Caco-2 (cell line): Measurements from ENCODE around the gene EEF2. TPM values are rescaled to one million over a fixed set of nuclear protein-coding genes. Genes with fewer than 3 reads are reported as not detected.

Source experiments
- BruUV-seq: library from RNA; stranded (reverse); fragments of 400-500 nt; replicated peaks from 2 replicates; lab custom pipeline; 2021; lab: Mats Ljungman, UMichigan
- CTCF ChIA-PET: fragments of 300-600 bp; sonication (Branson Sonifier 250); formaldehyde crosslinking; loops from one replicate; lab custom pipeline; 2022; ENCODE audit warnings: antibody characterized with exemption; lab: Charles Lee
- POLR2A ChIA-PET: fragments of 300-600 bp; sonication (Branson Sonifier 250); formaldehyde crosslinking; loops from one replicate; lab custom pipeline; 2022; ENCODE audit warnings: antibody characterized with exemption; lab: Charles Lee
- DNase-seq, 2 experiments: peaks; one replicate each; pipeline versions ENCODE4 v3.0.0 to v3.0.0-alpha.2; 2020 to 2022
- H3K27me3 ChIP-seq: replicated peaks from 2 replicates; pipeline ENCODE4 v1.6.0; 2011; ENCODE audit warnings: low read length; ENCODE audit not compliant: control insufficient read depth, insufficient read depth
- H3K36me3 ChIP-seq: 2 replicates; pipeline ENCODE4 v1.5.1; 2011; ENCODE audit warnings: low read length; ENCODE audit not compliant: control insufficient read depth, insufficient read depth
- H3K4me1 ChIP-seq: fragments of 250-450 bp; sonication (Bioruptor Pico); 2 replicates; pipeline ENCODE4 v1.5.1; 2020; ENCODE audit warnings: mild to moderate bottlenecking
- H3K4me3 ChIP-seq: 2 replicates; pipeline ENCODE4 v1.5.1; 2011; ENCODE audit warnings: low read depth, mild to moderate bottlenecking, control low read depth, low read length
- H3K9me3 ChIP-seq: fragments of 250-450 bp; sonication (Bioruptor Pico); 2 replicates; pipeline ENCODE4 v1.5.1; 2020; ENCODE audit warnings: mild to moderate bottlenecking, moderate library complexity
- H3K27ac Mint-ChIP-seq: one replicate; pipeline ENCODE4 v1.8.0; 2022; ENCODE audit warnings: mixed read lengths; ENCODE audit not compliant: unreplicated experiment
- H3K27me3 Mint-ChIP-seq: one replicate; pipeline ENCODE4 v1.8.0; 2022; ENCODE audit warnings: mixed read lengths; ENCODE audit not compliant: insufficient read depth, unreplicated experiment
- H3K36me3 Mint-ChIP-seq: one replicate; pipeline ENCODE4 v1.8.0; 2022; ENCODE audit warnings: mild to moderate bottlenecking, mixed read lengths; ENCODE audit not compliant: insufficient read depth, unreplicated experiment
- H3K4me1 Mint-ChIP-seq: one replicate; pipeline ENCODE4 v1.8.0; 2022; ENCODE audit warnings: low read depth, mixed read lengths; ENCODE audit not compliant: unreplicated experiment
- H3K4me3 Mint-ChIP-seq: one replicate; pipeline ENCODE4 v1.8.0; 2022; ENCODE audit warnings: mild to moderate bottlenecking, moderate library complexity, mixed read lengths; ENCODE audit not compliant: unreplicated experiment
- H3K9me3 Mint-ChIP-seq: one replicate; pipeline ENCODE4 v1.8.0; 2022; ENCODE audit warnings: mixed read lengths; ENCODE audit not compliant: unreplicated experiment
- CTCF ChIP-seq, 2 experiments: fragments of 200-600 bp in 1 of 2; IDR thresholded peaks; 1 replicate in 1 of 2; 2 replicates in 1 of 2; pipeline versions ENCODE4 v1.5.1 to v1.8.0; 2011 to 2022; ENCODE audit warnings: antibody characterized with exemption in 1 of 2, control low read depth in 1 of 2, inconsistent platforms in 1 of 2, low read depth in 1 of 2, low read length in 1 of 2, mild to moderate bottlenecking in 1 of 2, moderate library complexity in 1 of 2; ENCODE audit not compliant: insufficient read depth in 1 of 2, severe bottlenecking in 1 of 2, unreplicated experiment in 1 of 2
- intact Hi-C: fragments of 100-400 bp; cut with micrococcal nuclease; formaldehyde crosslinking; loops from one replicate; pipeline ENCODE4 v1.10.0; 2022; ENCODE audit not compliant: unreplicated experiment
- total RNA-seq: library from RNA; stranded (reverse); gene quantifications from 2 replicates; pipeline ENCODE4 v1.2.3, GENCODE V29; 2022

EEF2 gene
- total RNA-seq, 1 experiment from 2014 or later = 2,157 TPM

DNA sequence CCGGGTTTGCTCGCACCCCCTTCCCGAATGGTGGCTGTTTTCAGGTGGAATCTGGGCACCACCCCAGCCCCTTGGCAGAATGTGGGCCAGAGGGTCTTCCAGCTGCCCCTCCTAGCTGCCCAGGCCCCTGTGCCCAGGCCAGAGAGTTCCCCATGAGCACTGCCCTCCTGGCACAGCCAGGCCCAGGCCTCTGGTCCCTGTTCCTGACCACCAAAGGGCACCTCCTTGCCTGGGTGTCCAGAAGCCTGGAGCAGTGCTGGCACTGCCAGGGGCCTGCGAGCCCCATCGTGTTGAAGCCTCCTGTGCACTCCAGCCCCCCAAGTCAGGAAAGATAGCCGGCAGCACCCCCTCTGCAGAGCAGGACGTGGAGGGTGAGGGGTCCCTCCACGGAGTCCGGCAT, 45.7 kb upstream of the EEF2 start:
- H3K27me3 ChIP-seq = no peaks in the 10 kb centered on the region
- H3K4me3 ChIP-seq = no peak overlapping the region
- no peak for TF ChIP-seq CTCF (IDR thresholded peaks at IDR 0.05; ENCODE audit: insufficient read depth in 1 of 2, low read depth in 1 of 2, low read length in 1 of 2, severe bottlenecking in 1 of 2, unreplicated experiment in 1 of 2)
- DNase-seq = no peak
- Mint-ChIP-seq H3K36me3 (peaks cover 36% of the 10 kb centered on the region), H3K4me1 (no peaks in the 10 kb centered on the region), H3K27me3 (no peaks in the 10 kb centered on the region), H3K9me3 (no peaks in the 10 kb centered on the region), H3K27ac (no peak overlapping the region), H3K4me3 (no peak overlapping the region)
- ChIA-PET CTCF (no interaction called here), POLR2A (no interaction called here)
- intact Hi-C loops = no loop called here
- no peaks in the 10 kb centered on the region for H3K9me3 ChIP-seq
- H3K36me3 ChIP-seq = peaks cover 2% of the 10 kb centered on the region
- BruUV-seq = no TSS peak
- H3K4me1 ChIP-seq = no peaks in the 10 kb centered on the region

GRCh38 chr19:4030552-4030951, 45.3 kb upstream of the EEF2 start:
- H3K27me3 ChIP-seq = no peaks in the 10 kb centered on the region
- H3K27ac Mint-ChIP-seq = no peak overlapping the region
- DNase-seq = no peak
- POLR2A ChIA-PET = no interaction called here
- H3K9me3 ChIP-seq = no peaks in the 10 kb centered on the region
- TF ChIP-seq CTCF (IDR thresholded peaks at IDR 0.05; ENCODE audit: insufficient read depth in 1 of 2, low read depth in 1 of 2, low read length in 1 of 2, severe bottlenecking in 1 of 2, unreplicated experiment in 1 of 2) = no peak
- CTCF ChIA-PET = interaction anchor here (0.8 kb wide), 1 partner anchor 43 kb away, joined by 4 read pairs; no protein-coding TSS in a partner anchor
- BruUV-seq = no TSS peak
- H3K4me3 ChIP-seq = no peak overlapping the region
- peaks cover 36% of the 10 kb centered on the region for H3K36me3 Mint-ChIP-seq
- intact Hi-C loops = no loop called here
- no peaks in the 10 kb centered on the region for H3K4me1 ChIP-seq
- no peaks in the 10 kb centered on the region for H3K27me3 Mint-ChIP-seq
- H3K4me1 Mint-ChIP-seq = no peaks in the 10 kb centered on the region
- H3K4me3 Mint-ChIP-seq = no peak overlapping the region
- peaks cover 2% of the 10 kb centered on the region for H3K36me3 ChIP-seq
- no peaks in the 10 kb centered on the region for H3K9me3 Mint-ChIP-seq

- Histone ChIP-seq H3K36me3 (no peaks in the 10 kb centered on the region; the same call in 1 of the 2 replicates), H3K9me3 (no peaks in the 10 kb centered on the region), H3K27me3 (no peaks in the 10 kb centered on the region), H3K4me1 (no peaks in the 10 kb centered on the region), H3K4me3 (no peak overlapping the region)
- H3K27me3 Mint-ChIP-seq = no peaks in the 10 kb centered on the region
- ChIA-PET CTCF (interaction anchor here (0.6 kb wide), 1 partner anchor 70 kb away, joined by 3 read pairs; no protein-coding TSS in a partner anchor), POLR2A (no interaction called here)
- no TSS peak for BruUV-seq
- peaks cover 31% of the 10 kb centered on the region for H3K36me3 Mint-ChIP-seq
- intact Hi-C loops = no loop called here
- no peaks in the 10 kb centered on the region for H3K9me3 Mint-ChIP-seq
- no peaks in the 10 kb centered on the region for H3K4me1 Mint-ChIP-seq
- DNase-seq = no peak
- no peak overlapping the region for H3K27ac Mint-ChIP-seq
- no peak for TF ChIP-seq CTCF (IDR thresholded peaks at IDR 0.05; ENCODE audit: insufficient read depth in 1 of 2, low read depth in 1 of 2, low read length in 1 of 2, severe bottlenecking in 1 of 2, unreplicated experiment in 1 of 2)
- H3K4me3 Mint-ChIP-seq = no peak overlapping the region
Measured at GRCh38 chr19:4029247-4029614, 44.0 kb upstream of the EEF2 start.
